Measurements from ENCODE around the gene PGS1.
A peak's percentile ranks its signal among the peaks of the same experiment; 100 is the strongest.

PGS1 gene

GRCh38 chr17:78347453-78347852 is 31.0 kb upstream of the PGS1 start:
- Histone ChIP-seq H3K9me3 (ENCODE audit: control insufficient read depth, low read length) (no peaks in the 10 kb centered on the region), H3K4me3 (ENCODE audit: insufficient read depth, low read depth, low read length, poor library complexity, severe bottlenecking) (no peak overlapping the region), H3K4me1 (ENCODE audit: control insufficient read depth, insufficient read depth, low read length, poor library complexity, severe bottlenecking) (peaks cover 79% of the 10 kb centered on the region), H3K27ac (ENCODE audit: insufficient read depth, low read length, poor library complexity, severe bottlenecking) (no peak overlapping the region), H3K27me3 (replicated peaks; ENCODE audit: control insufficient read depth, insufficient read depth, low read length, poor library complexity, severe bottlenecking) (no peaks in the 10 kb centered on the region), H3K36me3 (ENCODE audit: control insufficient read depth, insufficient read depth, low read length) (no peaks in the 10 kb centered on the region)
- DNase-seq = no peak

GRCh38 chr17:78348055-78348770 is 30.2 kb upstream of the PGS1 start:
- Histone ChIP-seq H3K27me3 (replicated peaks; ENCODE audit: control insufficient read depth, insufficient read depth, low read length, poor library complexity, severe bottlenecking) (no peaks in the 10 kb centered on the region), H3K9me3 (ENCODE audit: control insufficient read depth, low read length) (no peaks in the 10 kb centered on the region), H3K36me3 (ENCODE audit: control insufficient read depth, insufficient read depth, low read length) (no peaks in the 10 kb centered on the region), H3K27ac (ENCODE audit: insufficient read depth, low read length, poor library complexity, severe bottlenecking) (no peak overlapping the region), H3K4me3 (ENCODE audit: insufficient read depth, low read depth, low read length, poor library complexity, severe bottlenecking) (no peak overlapping the region), H3K4me1 (ENCODE audit: control insufficient read depth, insufficient read depth, low read length, poor library complexity, severe bottlenecking) (peaks cover 76% of the 10 kb centered on the region)
- DNase-seq = no peak

GRCh38 chr17:78349891-78350642 is 28.4 kb upstream of the PGS1 start:
- H3K4me1 ChIP-seq (ENCODE audit: control insufficient read depth, insufficient read depth, low read length, poor library complexity, severe bottlenecking) = peaks cover 72% of the 10 kb centered on the region
- no peak overlapping the region for H3K4me3 ChIP-seq (ENCODE audit: insufficient read depth, low read depth, low read length, poor library complexity, severe bottlenecking)
- H3K36me3 ChIP-seq (ENCODE audit: control insufficient read depth, insufficient read depth, low read length) = no peaks in the 10 kb centered on the region
- no peaks in the 10 kb centered on the region for H3K27me3 ChIP-seq (replicated peaks; ENCODE audit: control insufficient read depth, insufficient read depth, low read length, poor library complexity, severe bottlenecking)
- DNase-seq = no peak
- H3K9me3 ChIP-seq (ENCODE audit: control insufficient read depth, low read length) = no peaks in the 10 kb centered on the region
- H3K27ac ChIP-seq (ENCODE audit: insufficient read depth, low read length, poor library complexity, severe bottlenecking) = no peak overlapping the region

- Histone ChIP-seq H3K27ac (ENCODE audit: insufficient read depth, low read length, poor library complexity, severe bottlenecking) (no peak overlapping the region), H3K36me3 (ENCODE audit: control insufficient read depth, insufficient read depth, low read length) (no peaks in the 10 kb centered on the region), H3K27me3 (replicated peaks; ENCODE audit: control insufficient read depth, insufficient read depth, low read length, poor library complexity, severe bottlenecking) (no peaks in the 10 kb centered on the region), H3K9me3 (ENCODE audit: control insufficient read depth, low read length) (no peaks in the 10 kb centered on the region), H3K4me1 (ENCODE audit: control insufficient read depth, insufficient read depth, low read length, poor library complexity, severe bottlenecking) (peaks cover 70% of the 10 kb centered on the region), H3K4me3 (ENCODE audit: insufficient read depth, low read depth, low read length, poor library complexity, severe bottlenecking) (no peak overlapping the region)
- no peak for DNase-seq
Measured at GRCh38 chr17:78351449-78352006, 26.9 kb upstream of the PGS1 start.

GRCh38 chr17:78353834-78354233 is 24.6 kb upstream of the PGS1 start:
- H3K36me3 ChIP-seq (ENCODE audit: control insufficient read depth, insufficient read depth, low read length) = peaks cover 15% of the 10 kb centered on the region
- no peak for DNase-seq
- H3K27me3 ChIP-seq (replicated peaks; ENCODE audit: control insufficient read depth, insufficient read depth, low read length, poor library complexity, severe bottlenecking) = no peaks in the 10 kb centered on the region
- no peak overlapping the region for H3K4me3 ChIP-seq (ENCODE audit: insufficient read depth, low read depth, low read length, poor library complexity, severe bottlenecking)
- H3K4me1 ChIP-seq (ENCODE audit: control insufficient read depth, insufficient read depth, low read length, poor library complexity, severe bottlenecking) = peaks cover 72% of the 10 kb centered on the region
- H3K9me3 ChIP-seq (ENCODE audit: control insufficient read depth, low read length) = no peaks in the 10 kb centered on the region
- H3K27ac ChIP-seq (ENCODE audit: insufficient read depth, low read length, poor library complexity, severe bottlenecking) = peak overlapping the region; percentile 66

GRCh38 chr17:78355045-78355641 is 23.3 kb upstream of the PGS1 start:
- no peaks in the 10 kb centered on the region for H3K9me3 ChIP-seq (ENCODE audit: control insufficient read depth, low read length)
- H3K4me3 ChIP-seq (ENCODE audit: insufficient read depth, low read depth, low read length, poor library complexity, severe bottlenecking) = peak overlapping the region; percentile 43
- peak overlapping the region; percentile 91 for H3K27ac ChIP-seq (ENCODE audit: insufficient read depth, low read length, poor library complexity, severe bottlenecking)
- DNase-seq = peak in 1 of 3 donors; percentile 41
- peaks cover 19% of the 10 kb centered on the region for H3K36me3 ChIP-seq (ENCODE audit: control insufficient read depth, insufficient read depth, low read length)
- no peaks in the 10 kb centered on the region for H3K27me3 ChIP-seq (replicated peaks; ENCODE audit: control insufficient read depth, insufficient read depth, low read length, poor library complexity, severe bottlenecking)
- peaks cover 71% of the 10 kb centered on the region for H3K4me1 ChIP-seq (ENCODE audit: control insufficient read depth, insufficient read depth, low read length, poor library complexity, severe bottlenecking)

GRCh38 chr17:78355701-78356100 is 22.7 kb upstream of the PGS1 start:
- Histone ChIP-seq H3K27ac (ENCODE audit: insufficient read depth, low read length, poor library complexity, severe bottlenecking) (peak overlapping the region; percentile 91), H3K9me3 (ENCODE audit: control insufficient read depth, low read length) (no peaks in the 10 kb centered on the region), H3K4me3 (ENCODE audit: insufficient read depth, low read depth, low read length, poor library complexity, severe bottlenecking) (peak overlapping the region; percentile 43), H3K36me3 (ENCODE audit: control insufficient read depth, insufficient read depth, low read length) (peaks cover 19% of the 10 kb centered on the region), H3K4me1 (ENCODE audit: control insufficient read depth, insufficient read depth, low read length, poor library complexity, severe bottlenecking) (peaks cover 71% of the 10 kb centered on the region), H3K27me3 (replicated peaks; ENCODE audit: control insufficient read depth, insufficient read depth, low read length, poor library complexity, severe bottlenecking) (no peaks in the 10 kb centered on the region)
- no peak for DNase-seq

- H3K27ac ChIP-seq (ENCODE audit: insufficient read depth, low read length, poor library complexity, severe bottlenecking) = peak overlapping the region; percentile 91
Measured at GRCh38 chr17:78356101-78356713, 22.2 kb upstream of the PGS1 start.

GRCh38 chr17:78357177-78357586 is 21.3 kb upstream of the PGS1 start:
- DNase-seq = no peak
- peaks cover 19% of the 10 kb centered on the region for H3K36me3 ChIP-seq (ENCODE audit: control insufficient read depth, insufficient read depth, low read length)
- no peaks in the 10 kb centered on the region for H3K9me3 ChIP-seq (ENCODE audit: control insufficient read depth, low read length)
- peak overlapping the region; percentile 93 for H3K27ac ChIP-seq (ENCODE audit: insufficient read depth, low read length, poor library complexity, severe bottlenecking)
- no peaks in the 10 kb centered on the region for H3K27me3 ChIP-seq (replicated peaks; ENCODE audit: control insufficient read depth, insufficient read depth, low read length, poor library complexity, severe bottlenecking)
- H3K4me1 ChIP-seq (ENCODE audit: control insufficient read depth, insufficient read depth, low read length, poor library complexity, severe bottlenecking) = peaks cover 62% of the 10 kb centered on the region
- H3K4me3 ChIP-seq (ENCODE audit: insufficient read depth, low read depth, low read length, poor library complexity, severe bottlenecking) = peak overlapping the region; percentile 99

More at GRCh38 chr17:78356101-78356713, 22.2 kb upstream of the PGS1 start:
- Histone ChIP-seq H3K27me3 (replicated peaks; ENCODE audit: control insufficient read depth, insufficient read depth, low read length, poor library complexity, severe bottlenecking) (no peaks in the 10 kb centered on the region), H3K9me3 (ENCODE audit: control insufficient read depth, low read length) (no peaks in the 10 kb centered on the region), H3K36me3 (ENCODE audit: control insufficient read depth, insufficient read depth, low read length) (peaks cover 19% of the 10 kb centered on the region), H3K4me3 (ENCODE audit: insufficient read depth, low read depth, low read length, poor library complexity, severe bottlenecking) (peak overlapping the region; percentile 43), H3K4me1 (ENCODE audit: control insufficient read depth, insufficient read depth, low read length, poor library complexity, severe bottlenecking) (peaks cover 72% of the 10 kb centered on the region)
- peak; percentile 84 to 88 (median 87) for DNase-seq
